ENCODE results near the gene PPARGC1A.
A peak's percentile ranks its signal among the peaks of the same experiment; 100 is the strongest.

PPARGC1A gene

GRCh38 chr4:23881674-23882337 is 8.0 kb downstream of the PPARGC1A start:
- DNase-seq (ENCODE audit: low spot score) = peak; percentile 15

- no peak for DNase-seq (ENCODE audit: low spot score)
Measured at GRCh38 chr4:23881052-23881501, 8.8 kb downstream of the PPARGC1A start.

GRCh38 chr4:23878912-23879732 is 10.7 kb downstream of the PPARGC1A start:
- DNase-seq (ENCODE audit: low spot score) = no peak

GRCh38 chr4:23878246-23878891 is 11.5 kb downstream of the PPARGC1A start:
- DNase-seq (ENCODE audit: low spot score) = no peak

- no peak for DNase-seq (ENCODE audit: low spot score)
Measured at GRCh38 chr4:23877758-23878229, 12.1 kb downstream of the PPARGC1A start.

GRCh38 chr4:23876418-23877089 is 13.3 kb downstream of the PPARGC1A start:
- no peak for DNase-seq (ENCODE audit: low spot score)

- no peak for DNase-seq (ENCODE audit: low spot score)
Measured at GRCh38 chr4:23875317-23875716, 14.5 kb downstream of the PPARGC1A start.

GRCh38 chr4:23874536-23874901 is 15.3 kb downstream of the PPARGC1A start:
- DNase-seq (ENCODE audit: low spot score) = no peak

- DNase-seq (ENCODE audit: low spot score) = no peak
Measured at GRCh38 chr4:23873717-23874535, 15.9 kb downstream of the PPARGC1A start.

- DNase-seq (ENCODE audit: low spot score) = no peak
Measured at GRCh38 chr4:23871426-23871825, 18.4 kb downstream of the PPARGC1A start.

- DNase-seq (ENCODE audit: low spot score) = no peak
Measured at GRCh38 chr4:23866450-23867075, 23.3 kb downstream of the PPARGC1A start.

GRCh38 chr4:23861897-23862296 is 27.9 kb downstream of the PPARGC1A start:
- DNase-seq (ENCODE audit: low spot score) = no peak

GRCh38 chr4:23860919-23861318 is 28.9 kb downstream of the PPARGC1A start:
- DNase-seq (ENCODE audit: low spot score) = no peak

- DNase-seq (ENCODE audit: low spot score) = no peak
Measured at GRCh38 chr4:23857367-23857959, 32.4 kb downstream of the PPARGC1A start.

GRCh38 chr4:23856630-23857029 is 33.2 kb downstream of the PPARGC1A start:
- DNase-seq (ENCODE audit: low spot score) = no peak

- DNase-seq (ENCODE audit: low spot score) = no peak
Measured at GRCh38 chr4:23855912-23856605, 33.8 kb downstream of the PPARGC1A start.

- DNase-seq (ENCODE audit: low spot score) = no peak
Measured at GRCh38 chr4:23853986-23854660, 35.7 kb downstream of the PPARGC1A start.

GRCh38 chr4:23851464-23851863 is 38.4 kb downstream of the PPARGC1A start:
- no peak for DNase-seq (ENCODE audit: low spot score)

GRCh38 chr4:23847158-23847557 is 42.7 kb downstream of the PPARGC1A start:
- DNase-seq (ENCODE audit: low spot score) = no peak

Data from NAMALWA (cell line).